ENCODE data around the gene HAND2. TPM values are rescaled to one million over a fixed set of nuclear protein-coding genes. Genes with fewer than 3 reads are reported as not detected.
A peak's percentile ranks its signal among the peaks of the same experiment; 100 is the strongest.

The HAND2 gene
- total RNA-seq, 1 donor from 2014 or later: 0.11 TPM

DNA sequence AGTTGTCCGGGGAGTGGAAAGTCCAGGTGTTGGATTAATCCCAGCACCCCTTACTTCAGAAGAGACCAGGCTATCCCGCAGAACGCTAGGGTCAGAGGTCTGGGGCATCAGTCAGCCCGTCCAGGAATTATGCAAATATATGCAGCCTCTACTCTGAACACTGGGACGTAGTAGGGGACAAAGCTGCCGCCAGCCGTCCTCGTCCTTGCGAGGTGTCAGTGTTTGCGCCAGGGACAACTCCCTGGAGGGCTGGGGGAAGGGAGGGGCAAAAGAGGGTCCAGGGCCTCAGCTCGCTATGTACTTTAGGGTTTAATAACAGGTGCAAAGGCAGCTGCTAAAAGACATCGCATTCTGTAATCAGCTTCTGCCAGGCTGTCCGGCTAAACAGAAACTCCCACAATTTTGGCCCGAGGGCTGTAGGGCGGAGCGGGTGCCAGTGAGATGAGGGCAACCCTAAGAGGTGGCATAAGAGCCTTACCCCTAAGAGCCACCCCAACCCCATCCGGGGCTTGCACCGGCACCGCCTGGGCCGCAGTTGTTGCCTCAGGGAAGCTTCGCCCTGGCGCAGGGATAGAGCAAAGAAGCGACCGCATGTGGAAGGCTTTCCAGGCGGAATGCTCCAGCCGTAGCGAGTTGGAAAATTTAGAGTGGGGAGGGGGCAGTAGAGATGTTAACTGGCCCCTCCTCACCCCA is 8.4 kb downstream of the HAND2 start:
- DNase-seq (ENCODE audit: low read depth): peak; percentile 48

DNA sequence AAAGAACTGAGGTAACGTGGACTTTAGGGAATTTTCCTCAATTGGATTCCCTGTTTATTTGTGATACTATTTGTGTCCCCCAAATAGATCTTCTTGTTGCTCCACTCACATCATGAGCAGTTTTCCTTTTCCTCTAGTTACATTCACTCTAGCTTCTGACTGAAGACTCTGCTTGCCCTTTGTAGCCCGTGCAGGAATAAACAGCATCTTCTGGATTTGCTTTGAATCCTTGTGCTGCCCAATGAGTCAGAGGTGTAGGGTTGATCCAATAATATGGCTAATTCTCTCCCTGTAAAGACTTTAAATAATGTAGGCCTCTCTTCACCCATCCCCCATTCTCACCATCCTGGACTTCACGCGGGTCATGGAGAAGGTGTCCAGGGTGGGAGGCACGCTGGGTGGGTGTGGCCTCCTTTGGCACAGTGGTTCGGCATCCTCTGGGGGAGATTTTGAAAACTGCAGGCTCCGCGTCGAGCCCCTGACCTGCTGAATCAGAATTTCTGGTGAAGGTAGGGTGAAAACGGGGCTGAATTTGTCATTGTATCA is 9.0 kb downstream of the HAND2 start:
- no peak for DNase-seq (ENCODE audit: low read depth)

DNA sequence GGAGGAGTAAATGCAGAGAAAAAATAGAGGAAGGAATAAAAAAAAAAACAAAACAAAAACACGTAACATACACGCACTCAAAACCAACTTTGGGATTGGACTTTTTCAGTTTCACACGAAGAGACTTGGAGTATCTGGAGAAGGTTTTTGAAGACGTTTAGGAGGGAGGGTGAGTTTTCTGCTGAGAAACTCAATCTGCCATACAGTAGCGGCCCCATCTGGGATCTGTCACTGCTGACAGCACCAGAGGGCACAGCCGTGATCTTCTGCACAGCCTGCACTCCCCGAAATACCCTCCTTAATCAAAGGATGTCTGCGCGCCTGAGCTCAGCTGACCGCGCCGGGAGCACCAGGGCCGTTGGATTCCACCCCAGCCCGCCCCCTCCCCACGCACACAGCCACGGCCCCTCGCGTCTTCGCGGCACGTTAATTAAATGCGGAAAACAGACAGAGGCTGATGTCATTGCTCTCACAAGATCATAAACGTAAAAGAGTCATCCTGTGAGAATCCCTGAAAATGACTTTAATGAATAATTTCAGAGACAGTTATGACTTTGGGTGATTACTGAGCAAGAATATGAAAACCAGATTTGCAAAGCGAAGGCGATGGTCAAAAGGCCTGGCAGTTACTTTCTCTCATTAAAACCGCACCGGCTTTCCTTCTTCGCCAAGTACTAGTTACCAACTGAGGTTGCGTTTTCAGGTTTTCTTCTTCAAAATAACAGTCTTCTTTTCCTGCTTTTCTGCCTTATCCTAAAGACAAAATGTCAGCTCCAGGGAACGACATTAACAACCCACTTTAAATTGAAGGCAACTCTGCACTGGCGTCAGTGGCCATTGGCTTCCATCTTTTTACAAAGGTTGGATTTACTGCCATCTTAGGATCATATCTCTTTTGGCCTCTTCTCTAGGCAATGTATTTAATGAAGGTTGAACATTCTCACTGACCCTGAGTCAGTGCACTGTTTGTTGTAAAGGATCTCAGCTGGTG is 10.6 kb downstream of the HAND2 start:
- DNase-seq (ENCODE audit: low read depth): no peak

DNA sequence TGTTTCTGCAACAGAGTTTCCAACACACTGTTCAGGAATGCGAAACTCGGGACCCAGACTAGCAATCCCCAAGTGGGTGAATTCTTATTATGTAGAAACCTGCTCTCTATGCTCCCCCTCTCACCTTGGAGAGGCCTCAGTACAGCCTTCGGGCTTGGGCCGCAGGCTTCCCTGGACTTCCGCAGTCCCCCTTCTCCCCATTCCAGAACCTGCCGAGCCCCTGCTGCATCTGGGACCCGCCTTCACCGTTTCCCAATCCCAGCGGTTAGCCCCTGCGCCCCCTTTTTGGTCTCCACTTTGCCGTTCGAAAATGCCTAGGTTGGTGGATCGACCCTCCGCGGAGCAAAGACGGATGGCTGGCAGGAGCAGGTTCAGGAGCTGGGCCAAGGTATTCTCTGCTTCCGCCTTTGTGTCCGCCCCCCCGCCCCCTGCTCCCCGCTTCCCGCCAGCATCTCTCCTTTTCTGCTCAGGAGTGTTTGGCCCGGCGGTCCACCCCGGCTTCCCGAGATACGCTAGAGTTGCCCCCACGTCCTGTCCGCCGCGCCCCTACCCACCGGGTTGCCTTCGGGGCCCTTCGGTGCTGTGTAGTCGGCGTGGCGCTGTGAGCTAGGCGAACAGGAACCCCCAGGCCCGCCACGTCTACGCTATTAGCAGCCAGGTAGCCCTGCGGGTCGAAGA is 11.5 kb downstream of the HAND2 start:
- no peak for DNase-seq (ENCODE audit: low read depth)

DNA sequence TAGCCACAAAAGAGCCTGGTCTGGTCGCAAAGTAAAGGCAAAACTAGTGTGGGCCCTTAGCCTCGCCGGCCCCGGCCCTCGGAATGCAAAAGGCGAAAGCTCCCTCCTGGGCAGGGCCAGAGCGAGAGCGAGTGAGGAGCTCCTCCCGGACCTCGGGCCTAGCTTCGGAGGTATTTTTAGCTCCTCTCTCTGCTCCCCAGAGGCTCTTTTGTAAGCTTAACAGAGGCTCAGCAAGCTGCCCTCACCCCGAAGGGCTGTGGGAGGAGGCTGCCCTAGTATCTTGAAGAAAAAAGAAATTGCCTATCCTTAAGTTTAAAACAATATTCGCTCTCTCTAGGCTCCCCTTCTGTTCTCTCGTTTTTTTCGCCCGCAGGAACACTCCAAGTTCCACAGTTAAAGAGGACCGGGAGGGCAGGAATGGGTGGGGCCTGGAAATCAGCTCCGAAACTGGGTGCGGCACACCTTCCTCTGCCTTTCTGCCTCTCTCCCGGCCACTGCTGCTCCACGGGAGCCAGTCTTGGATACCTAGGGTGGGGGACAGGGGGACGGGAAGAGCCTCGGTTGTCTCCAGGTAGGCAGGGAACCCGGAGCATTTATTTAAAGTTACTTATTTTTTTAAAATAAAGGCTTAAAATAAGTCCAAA is 12.1 kb downstream of the HAND2 start:
- no peak for DNase-seq (ENCODE audit: low read depth)

DNA sequence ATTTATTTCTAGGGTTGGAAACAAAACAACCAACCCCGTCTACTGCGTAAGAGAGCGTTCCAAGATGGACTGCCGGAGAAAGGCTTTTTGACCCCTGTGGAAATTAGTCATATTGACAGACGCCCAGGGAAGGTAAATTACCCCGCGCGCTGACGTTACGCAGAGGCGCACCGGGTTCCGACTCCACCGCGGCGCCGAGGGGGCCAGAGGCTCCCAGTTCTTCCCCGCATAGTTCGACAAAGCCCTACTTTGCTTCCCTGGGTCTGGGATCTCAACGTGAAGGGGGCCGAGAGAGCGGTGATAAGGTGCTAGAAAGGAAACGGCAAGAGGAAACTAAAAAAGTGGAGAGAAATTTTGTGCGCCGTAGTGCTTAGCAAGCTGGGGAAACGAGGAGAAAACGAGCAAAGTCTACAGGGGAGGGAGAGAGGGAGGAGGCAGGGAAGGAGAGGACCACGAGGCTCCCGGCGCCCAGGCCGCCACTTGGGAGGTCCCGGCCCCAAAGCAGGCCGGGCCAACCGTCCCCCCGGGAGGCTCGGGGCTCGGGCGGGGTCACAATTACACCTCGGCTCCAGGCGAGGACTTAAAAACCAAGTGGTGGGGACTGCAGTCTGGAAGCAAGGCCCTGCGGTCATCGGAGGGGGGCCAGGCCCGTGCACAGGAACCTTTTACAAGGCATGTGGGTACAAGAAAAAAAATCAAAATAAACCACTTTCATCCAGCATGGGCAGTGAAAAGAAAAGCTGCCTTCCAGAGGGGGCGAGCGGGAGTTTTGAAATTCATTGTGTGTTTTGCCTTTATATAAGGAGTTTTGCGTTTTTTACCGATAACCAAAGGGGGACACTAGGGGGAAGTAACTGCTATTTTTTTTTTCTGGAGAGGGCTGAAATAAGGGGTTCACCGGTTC is 13.2 kb downstream of the HAND2 start:
- no peak for DNase-seq (ENCODE audit: low read depth)

DNA sequence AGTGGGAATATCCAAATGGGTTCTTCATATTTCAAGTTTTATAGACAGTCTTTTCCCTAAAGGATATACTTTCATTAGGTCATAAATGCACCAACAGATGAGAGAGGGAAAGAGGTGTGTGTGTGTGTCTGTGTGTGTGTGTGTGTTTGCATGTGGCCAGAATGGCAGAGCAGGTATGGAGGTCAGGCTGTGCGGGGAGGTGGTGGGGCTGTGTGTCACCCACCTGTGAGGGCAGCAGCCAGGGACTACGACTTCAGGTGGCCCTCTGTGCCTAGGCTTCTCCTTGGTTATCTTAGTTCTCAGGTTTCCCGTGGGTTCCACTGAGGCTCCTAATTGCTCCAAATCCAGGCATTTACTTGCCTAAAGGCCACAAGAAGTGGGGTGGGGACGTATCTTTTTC is 14.6 kb downstream of the HAND2 start:
- no peak for DNase-seq (ENCODE audit: low read depth)

DNA sequence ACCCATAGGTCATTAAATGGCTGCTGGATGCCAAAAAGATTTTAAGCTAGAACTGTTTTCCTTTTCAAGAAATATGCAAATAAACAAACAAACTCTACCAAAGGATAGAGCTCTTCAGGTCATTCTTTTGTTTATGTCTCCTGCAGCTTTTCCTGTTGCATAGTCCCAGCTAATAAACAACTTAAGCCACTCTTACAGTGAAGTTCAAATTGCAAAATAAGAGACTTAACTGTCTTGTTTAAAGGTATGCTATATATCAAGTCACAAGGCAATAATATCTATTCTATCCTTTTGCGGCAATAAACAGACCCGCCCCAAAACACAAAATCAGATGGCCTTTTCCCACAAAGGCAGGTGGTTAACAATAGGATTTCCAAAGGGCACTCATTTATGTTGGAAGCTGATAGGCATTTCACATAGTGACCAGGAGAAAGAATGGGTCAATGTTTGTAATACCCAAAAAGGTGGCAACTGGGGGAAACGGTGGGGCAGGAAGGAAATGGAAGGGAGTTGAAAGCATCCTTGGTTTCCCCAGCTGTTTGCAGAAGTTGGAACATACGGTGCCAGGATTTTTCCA is 15.3 kb downstream of the HAND2 start:
- no peak for DNase-seq (ENCODE audit: low read depth)

DNA sequence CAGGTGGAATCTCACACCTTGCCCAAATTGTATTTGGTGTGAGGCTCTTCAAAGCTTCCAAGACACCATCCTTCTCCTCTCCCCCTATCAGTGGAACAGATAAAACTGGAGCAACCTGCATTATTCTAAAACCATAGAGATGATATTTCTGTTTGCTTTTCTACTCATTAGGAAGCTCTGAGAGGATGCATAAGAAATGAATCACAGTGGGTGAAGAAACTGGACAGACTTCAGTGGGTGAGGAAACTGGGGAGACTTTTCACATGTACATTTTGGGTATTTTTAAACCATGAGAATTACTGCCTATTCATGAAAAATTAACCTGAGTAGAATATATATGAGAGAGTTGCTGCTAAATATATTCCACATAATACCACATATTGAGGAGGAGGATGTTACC is 16.4 kb downstream of the HAND2 start:
- DNase-seq (ENCODE audit: low read depth): no peak

DNA sequence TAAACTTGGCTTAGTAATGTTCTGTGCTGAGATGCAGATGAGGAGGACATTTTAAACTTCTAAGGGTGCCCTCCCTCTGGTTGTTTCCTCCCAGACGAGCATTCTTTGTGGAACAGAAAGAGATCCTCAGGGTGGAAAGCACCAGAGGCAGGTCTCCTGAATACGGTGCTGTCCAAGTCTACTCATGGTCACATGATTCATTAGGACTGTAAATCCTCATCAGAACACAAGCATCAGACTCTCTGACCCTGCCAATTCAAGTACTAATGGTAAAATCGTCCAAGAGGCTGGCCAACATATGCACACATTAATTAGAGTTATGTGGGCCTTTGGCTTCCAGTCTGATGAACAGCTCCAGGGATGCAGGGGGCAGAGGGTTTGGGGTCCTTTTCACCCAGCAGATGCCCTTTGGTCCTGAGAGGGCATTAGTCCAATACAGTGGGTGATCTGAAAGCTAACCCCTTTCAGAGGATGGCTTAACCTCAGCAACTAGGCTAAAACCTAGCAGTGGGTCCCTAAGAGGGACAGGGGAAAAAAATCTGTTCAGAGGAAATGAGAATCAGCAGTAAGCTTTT is 18.2 kb downstream of the HAND2 start:
- no peak for DNase-seq (ENCODE audit: low read depth)

DNA sequence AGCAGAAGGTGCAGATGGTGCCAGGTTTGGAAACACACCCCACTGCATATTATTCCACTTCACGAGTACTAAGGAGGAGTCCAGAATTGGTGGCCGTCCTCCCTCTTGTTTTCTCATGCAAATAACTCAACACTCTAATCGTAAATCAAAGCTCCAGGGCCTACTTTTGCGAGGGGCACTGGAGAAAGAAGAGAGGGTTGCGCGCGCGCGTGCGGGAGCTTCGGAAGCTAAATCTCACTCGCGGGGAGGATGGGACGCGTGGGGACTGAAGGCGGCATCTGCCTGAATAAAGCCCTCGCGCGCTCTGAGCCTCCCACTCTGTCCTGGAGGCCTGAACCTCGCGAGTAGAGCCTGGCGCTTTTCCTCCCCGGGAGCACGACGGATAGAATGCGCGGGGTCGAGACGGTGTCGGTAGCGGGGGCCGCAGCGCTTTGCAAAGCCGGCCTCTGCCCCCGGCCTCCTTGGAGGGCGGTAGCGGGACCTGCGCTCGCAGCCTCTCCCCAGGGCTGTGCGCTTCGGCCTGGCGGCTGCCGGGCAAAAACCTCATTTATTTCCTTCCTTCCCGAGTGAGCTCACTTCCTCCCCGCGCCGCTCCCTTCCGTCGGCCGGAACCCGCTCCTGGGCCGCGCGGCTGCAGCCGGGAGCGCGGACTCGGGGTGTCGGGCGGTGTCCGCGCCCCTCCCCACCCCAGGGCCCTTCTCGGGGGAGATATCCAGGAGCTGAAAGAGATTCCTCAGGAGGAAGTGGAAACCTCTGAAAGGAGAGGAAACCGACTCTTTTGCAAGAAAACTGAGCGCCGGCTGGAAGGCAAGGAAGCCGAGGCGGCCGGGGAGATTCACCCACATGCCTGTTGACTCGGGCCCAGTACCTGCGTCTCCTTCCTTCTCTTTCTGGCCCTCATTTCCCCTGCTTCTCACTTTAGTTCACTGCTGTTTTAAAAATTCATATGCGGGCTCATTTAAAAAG is 20.7 kb downstream of the HAND2 start:
- DNase-seq (ENCODE audit: low read depth): no peak

DNA sequence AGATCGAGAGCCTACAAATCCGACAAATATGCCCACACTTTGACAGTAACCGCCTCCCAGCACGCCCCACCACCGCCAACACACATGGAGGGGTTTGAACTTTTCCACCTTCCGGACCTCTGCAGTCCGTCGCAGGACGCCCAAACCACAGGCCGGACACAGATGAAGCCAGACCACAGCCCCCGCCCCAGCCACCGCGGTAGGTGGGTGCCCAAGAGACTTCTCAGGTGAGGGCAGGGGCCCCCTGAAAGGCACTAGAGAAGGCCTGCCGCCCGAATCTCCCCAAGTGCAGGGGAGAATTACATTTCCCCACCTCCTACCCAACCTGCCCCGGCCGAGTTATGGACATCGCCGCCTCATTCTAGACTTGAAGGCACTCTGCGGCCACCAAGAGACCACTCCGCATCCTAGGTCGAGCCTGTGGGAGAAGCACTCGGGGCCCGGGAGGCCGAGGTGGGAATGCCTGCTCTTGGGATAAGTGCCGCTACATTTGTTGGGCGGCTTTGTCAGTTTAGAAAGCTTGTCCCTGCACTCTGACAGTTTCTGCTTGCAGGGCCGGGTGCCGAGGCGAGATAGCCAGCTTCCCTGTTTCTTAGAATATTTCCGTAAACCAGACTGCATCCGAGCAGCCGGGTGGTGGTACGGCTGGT is 21.5 kb downstream of the HAND2 start:
- DNase-seq (ENCODE audit: low read depth): no peak

DNA sequence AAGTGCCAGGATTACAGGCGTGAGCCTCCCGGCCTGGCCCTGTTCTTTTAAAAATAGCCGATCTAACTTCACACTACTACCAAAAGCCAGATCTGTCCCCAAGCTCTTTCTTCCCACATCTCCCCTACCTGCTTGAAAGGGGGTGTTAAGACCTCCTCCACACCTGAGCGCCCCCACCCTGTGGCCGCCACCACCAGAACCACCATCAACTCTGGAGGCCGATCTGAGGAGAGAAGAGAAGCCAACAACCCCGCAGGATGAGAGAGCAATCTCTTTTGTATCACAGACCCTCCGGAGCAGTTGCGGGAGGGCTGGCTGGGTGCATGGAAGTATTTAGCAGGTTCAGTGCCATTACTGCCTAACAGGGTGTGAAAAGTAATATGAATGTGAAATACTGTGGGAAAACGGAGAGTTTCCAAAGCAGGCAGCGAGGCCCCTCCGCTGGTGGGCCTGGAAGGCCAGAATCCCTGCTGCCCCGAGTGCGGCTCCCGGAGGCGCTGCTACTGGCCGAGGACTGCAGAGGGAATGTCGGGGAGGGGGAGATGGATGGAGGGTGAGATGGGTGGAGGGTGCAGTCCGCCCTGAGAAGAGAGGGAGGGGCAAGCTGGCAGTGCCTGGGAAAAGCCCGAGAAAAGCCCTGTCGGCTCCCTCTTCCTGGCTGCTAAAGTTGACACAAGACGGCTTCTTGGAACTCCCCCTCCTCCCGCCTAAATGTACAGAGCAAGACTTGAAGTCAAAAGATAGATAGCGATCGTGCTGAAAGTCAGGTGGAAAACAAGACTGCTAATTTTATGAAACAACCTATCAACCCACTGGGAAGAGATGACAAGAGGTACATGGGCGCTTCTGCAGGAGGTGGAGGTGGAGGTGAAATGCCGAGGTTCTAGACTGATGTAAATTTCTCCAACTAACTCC is 22.3 kb downstream of the HAND2 start:
- no peak for DNase-seq (ENCODE audit: low read depth)

DNA sequence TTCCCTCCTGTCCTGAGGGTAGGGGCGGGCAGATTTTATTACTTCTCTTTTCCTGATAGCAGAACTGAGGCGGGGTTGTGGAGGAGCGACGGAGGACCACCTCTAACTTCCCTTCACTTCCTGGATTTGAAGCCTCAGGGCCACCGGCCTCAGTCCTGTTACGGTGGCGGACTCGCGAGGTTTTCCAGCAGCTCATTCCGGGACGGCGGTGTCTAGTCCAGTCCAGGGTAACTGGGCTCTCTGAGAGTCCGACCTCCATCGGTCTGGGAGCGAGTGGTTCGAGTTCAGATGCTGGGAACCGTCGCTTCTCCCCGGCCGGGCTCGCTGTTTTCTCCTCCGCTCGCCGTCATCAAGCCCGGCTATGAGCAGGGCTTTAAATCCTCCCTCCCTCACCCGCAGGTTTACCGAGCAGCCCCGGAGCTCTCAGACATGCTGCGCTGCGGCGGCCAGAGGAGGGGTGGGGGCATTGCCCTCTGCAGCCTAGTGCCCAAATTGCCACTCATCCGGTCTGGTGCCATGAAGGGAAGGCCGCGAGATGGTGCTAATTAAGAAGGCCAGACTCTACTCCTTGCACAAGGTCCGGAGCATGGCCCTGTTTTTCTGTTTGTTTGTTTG is 23.3 kb downstream of the HAND2 start:
- no peak for DNase-seq (ENCODE audit: low read depth)

DNA sequence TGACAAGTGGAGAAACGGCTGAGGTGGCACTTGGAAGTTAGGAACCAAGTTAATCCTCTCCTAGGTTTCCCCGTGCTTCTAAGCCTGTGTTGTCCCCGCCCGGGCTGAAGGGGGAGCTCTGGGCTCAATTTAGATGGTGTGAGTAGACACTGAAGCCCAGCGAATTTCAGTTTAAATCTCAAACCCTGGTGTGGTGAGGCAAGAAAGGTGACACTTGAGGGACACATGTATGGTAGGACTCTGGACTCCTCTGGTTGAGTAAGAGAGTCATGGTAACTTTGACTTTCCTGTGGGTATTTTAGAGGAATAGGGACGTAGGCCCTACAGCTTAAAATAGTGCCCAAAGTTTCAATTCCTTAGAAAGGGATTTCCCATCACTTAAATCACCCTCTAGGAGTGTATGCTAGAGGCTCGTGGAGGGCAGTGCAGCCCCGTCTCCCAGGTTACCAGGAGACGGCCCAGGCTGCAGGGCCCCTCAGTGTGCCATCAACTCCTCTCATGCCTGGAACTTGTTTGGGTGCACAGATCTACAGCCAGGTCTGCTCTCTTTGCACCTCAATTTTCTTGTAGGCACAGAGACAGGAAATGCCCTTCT is 24.0 kb downstream of the HAND2 start:
- DNase-seq (ENCODE audit: low read depth): peak; percentile 68

DNA sequence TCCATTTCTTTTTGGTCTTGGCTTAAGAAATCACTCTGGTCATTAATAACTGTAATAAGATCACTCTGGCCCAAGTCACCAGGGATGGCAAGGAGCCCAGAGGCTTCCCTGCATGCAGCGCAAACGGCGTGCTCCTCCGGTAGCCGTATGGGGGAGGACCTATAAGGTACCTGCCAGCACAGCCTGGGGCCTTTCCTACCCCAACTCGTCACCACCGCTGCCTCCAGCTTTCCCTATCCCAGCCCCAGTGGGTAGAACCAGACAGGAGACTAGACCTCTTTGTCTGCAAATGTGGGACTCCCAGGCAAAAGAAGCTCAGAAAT is 25.9 kb downstream of the HAND2 start:
- no peak for DNase-seq (ENCODE audit: low read depth)

Measured in myocyte (in vitro differentiated cells).